Left lung (tissue), 10 donors: ENCODE measurements around the gene ANKRD2. TPM values are rescaled to one million over a fixed set of nuclear protein-coding genes. Genes with fewer than 3 reads are reported as not detected.

ENCODE experiments used
- ATAC-seq: fragments of 200-7000 bp; cut with Tn5 transposase; one replicate; pipeline ENCODE4 v1.9.1; 2020; ENCODE audit warnings: moderate library complexity
- DNase-seq, 4 donors: peaks; one replicate each; pipeline ENCODE4 v3.0.0-alpha.2; 2013 to 2020
- H3K27ac ChIP-seq, 2 donors: fragments of 200-600 bp; sonication (generic) in 1 of 2; one replicate each; pipeline versions ENCODE4 v1.5.0 to v1.8.0; 2020 to 2021
- H3K27me3 ChIP-seq, 2 donors: fragments of 200-600 bp; sonication (generic) in 1 of 2; one replicate each; pipeline versions ENCODE4 v1.5.0 to v1.8.0; 2020 to 2021
- H3K36me3 ChIP-seq, 2 donors: fragments of 200-600 bp; sonication (generic) in 1 of 2; one replicate each; pipeline versions ENCODE4 v1.5.0 to v1.8.0; 2020 to 2021
- H3K4me1 ChIP-seq, 2 donors: fragments of 200-600 bp; one replicate each; pipeline ENCODE4 v1.8.0; 2021
- H3K4me3 ChIP-seq, 2 donors: fragments of 200-600 bp; sonication (generic) in 1 of 2; one replicate each; pipeline versions ENCODE4 v1.5.0 to v1.8.0; 2020 to 2021; ENCODE audit warnings: mild to moderate bottlenecking in 1 of 2
- H3K9me3 ChIP-seq, 2 donors: fragments of 200-600 bp; sonication (generic) in 1 of 2; one replicate each; pipeline versions ENCODE4 v1.5.0 to v1.8.0; 2020 to 2021
- CTCF ChIP-seq, 2 donors: fragments of 200-600 bp; sonication (generic) in 1 of 2; IDR thresholded peaks; one replicate each; pipeline versions ENCODE4 v1.5.0 to v1.8.0; 2021; ENCODE audit warnings: antibody characterized with exemption in 2 of 2
- intact Hi-C, 2 donors: fragments of 100-400 bp; cut with DNase I; formaldehyde crosslinking; loops; one replicate each; pipeline versions ENCODE4 v1.11.2 to v1.14.2; 2022
- polyA plus RNA-seq, 6 donors: library from polyadenylated mRNA; unstranded; fragments of 120-200 nt; gene quantifications; one replicate each; pipeline ENCODE4 v1.2.1, GENCODE V29; 2013; ENCODE audit not compliant: insufficient read length in 6 of 6
- total RNA-seq, 2 donors: library from RNA; stranded (reverse); fragmentation: NEBNext Ultra II Directional; extraction: Animal tissue kit (Norgen Biotek cat#: 25700); gene quantifications; one replicate each; pipeline ENCODE4 v1.2.1, GENCODE V29; 2021
- donor health status: DM: no; HTN: yes; CAD: no.
- donor health status: DM: no; HTN: no; CAD: no.

ANKRD2 gene
- total and polyA plus RNA-seq, 8 donors, result 0.18 to 1.9 (median 0.27) TPM

- no peak for ATAC-seq
Observed at GRCh38 chr10:97564776-97565175, 7.8 kb upstream of the ANKRD2 start.

GRCh38 chr10:97566336-97566996, 6.1 kb upstream of the ANKRD2 start:
- H3K27me3 ChIP-seq, result no peaks in the 10 kb centered on the region
- H3K4me1 ChIP-seq, result no peaks in the 10 kb centered on the region
- DNase-seq (no peak), ATAC-seq (no peak)
- no peak for TF ChIP-seq CTCF (IDR thresholded peaks at IDR 0.05)
- intact Hi-C loops, result no loop called here
- H3K4me3 ChIP-seq, result no peak overlapping the region
- H3K27ac ChIP-seq, result no peak overlapping the region
- H3K9me3 ChIP-seq, result no peaks in the 10 kb centered on the region
- H3K36me3 ChIP-seq, result peaks cover 0 to 38% of the 10 kb centered on the region in 2 donors

More at GRCh38 chr10:97564776-97565175, 7.8 kb upstream of the ANKRD2 start:
- no peak for TF ChIP-seq CTCF (IDR thresholded peaks at IDR 0.05)
- Histone ChIP-seq H3K4me1 (no peaks in the 10 kb centered on the region), H3K36me3 (peaks cover 0 to 21% of the 10 kb centered on the region in 2 donors), H3K9me3 (no peaks in the 10 kb centered on the region), H3K4me3 (no peak overlapping the region), H3K27me3 (no peaks in the 10 kb centered on the region), H3K27ac (no peak overlapping the region)
- intact Hi-C loops, result no loop called here
- DNase-seq, result no peak

GRCh38 chr10:97567891-97568290, 4.7 kb upstream of the ANKRD2 start:
- peaks cover 0 to 42% of the 10 kb centered on the region in 2 donors for H3K36me3 ChIP-seq
- H3K9me3 ChIP-seq, result no peaks in the 10 kb centered on the region
- DNase-seq, result peak in 1 of 4 donors; percentile 29
- H3K4me1 ChIP-seq, result peaks cover 6 to 9% of the 10 kb centered on the region in 2 donors
- H3K27me3 ChIP-seq, result no peaks in the 10 kb centered on the region
- no peak overlapping the region for H3K4me3 ChIP-seq
- intact Hi-C loops, result no loop called here
- H3K27ac ChIP-seq, result no peak overlapping the region
- no peak for ATAC-seq
- TF ChIP-seq CTCF (IDR thresholded peaks at IDR 0.05), result no peak

- no peak for TF ChIP-seq CTCF (IDR thresholded peaks at IDR 0.05)
- Histone ChIP-seq H3K27ac (no peak overlapping the region), H3K27me3 (no peaks in the 10 kb centered on the region), H3K4me1 (peaks cover 6 to 17% of the 10 kb centered on the region in 2 donors), H3K9me3 (no peaks in the 10 kb centered on the region), H3K36me3 (peaks cover 0 to 42% of the 10 kb centered on the region in 2 donors), H3K4me3 (no peak overlapping the region)
- DNase-seq (peak in 1 of 4 donors; percentile 24), ATAC-seq (no peak)
- intact Hi-C loops, result no loop called here
Observed at GRCh38 chr10:97570146-97570788, 2.3 kb upstream of the ANKRD2 start.

GRCh38 chr10:97570789-97571471, 1.6 kb upstream of the ANKRD2 start:
- Histone ChIP-seq H3K36me3 (peaks cover 0 to 42% of the 10 kb centered on the region in 2 donors), H3K27me3 (no peaks in the 10 kb centered on the region), H3K4me1 (peaks cover 6 to 17% of the 10 kb centered on the region in 2 donors), H3K4me3 (no peak overlapping the region), H3K9me3 (no peaks in the 10 kb centered on the region), H3K27ac (no peak overlapping the region)
- intact Hi-C loops, result no loop called here
- no peak for ATAC-seq
- DNase-seq, result peak in 1 of 4 donors; percentile 29
- TF ChIP-seq CTCF (IDR thresholded peaks at IDR 0.05), result no peak
